ENCODE data around the gene PCDHA5.
"Not testable (repeated sequence)": the region's sequence is repeated elsewhere in the genome, so short reads cannot be mapped to it uniquely, and the experiment has no call there.

The PCDHA5 gene

GRCh38 chr5:140796718-140797095 lies 24.7 kb upstream of the PCDHA5 start:
- ATAC-seq (ENCODE audit: insufficient read depth, low read depth) (no peak), DNase-seq (no peak)
- Histone ChIP-seq H3K9me3 (ENCODE audit: insufficient read depth, low read length, severe bottlenecking) (no peaks in the 10 kb centered on the region), H4K20me1 (ENCODE audit: insufficient read depth, low read length) (no peaks in the 10 kb centered on the region), H3K4me1 (ENCODE audit: insufficient read depth, low read length) (no peaks in the 10 kb centered on the region), H3K36me3 (ENCODE audit: insufficient read depth, low read length) (no peaks in the 10 kb centered on the region), H2AFZ (ENCODE audit: low read depth, low read length) (no peak overlapping the region), H3K4me3 (ENCODE audit: low read depth in 1 of 2, low read length in 2 of 2) (no peak overlapping the region), H3K79me2 (ENCODE audit: insufficient read depth, low read length) (no peaks in the 10 kb centered on the region), H3K27me3 (ENCODE audit: insufficient read depth, low read length, poor library complexity) (peaks cover 3% of the 10 kb centered on the region), H3K9ac (ENCODE audit: low read depth, low read length) (no peak overlapping the region), H3K4me2 (ENCODE audit: insufficient read depth, low read length) (no peak overlapping the region), H3K27ac (ENCODE audit: low read length) (no peak overlapping the region)
- no peak for TF ChIP-seq EZH2 (IDR thresholded peaks at IDR 0.05; ENCODE audit: borderline replicate concordance, low read depth, low read length, severe bottlenecking)
- TF ChIP-seq CTCF (IDR thresholded peaks at IDR 0.05; ENCODE audit: borderline replicate concordance, extremely low read depth, low read length, poor library complexity, severe bottlenecking), result no peak

GRCh38 chr5:140800816-140801493 lies 20.5 kb upstream of the PCDHA5 start, which contains the start of gene PCDHA3:
Gene PCDHA3 (plus strand): TSS chr5:140801057.
- Histone ChIP-seq H3K36me3 (ENCODE audit: insufficient read depth, low read length) (no peaks in the 10 kb centered on the region), H2AFZ (ENCODE audit: low read depth, low read length) (no peak within 1 kb of the TSS), H4K20me1 (ENCODE audit: insufficient read depth, low read length) (no peaks in the 10 kb centered on the region), H3K9me3 (ENCODE audit: insufficient read depth, low read length, severe bottlenecking) (no peaks in the 10 kb centered on the region), H3K27me3 (ENCODE audit: insufficient read depth, low read length, poor library complexity) (no peaks in the 10 kb centered on the region), H3K4me1 (ENCODE audit: insufficient read depth, low read length) (no peaks in the 10 kb centered on the region), H3K9ac (ENCODE audit: low read depth, low read length) (no peak within 1 kb of the TSS), H3K79me2 (ENCODE audit: insufficient read depth, low read length) (no peaks in the 10 kb centered on the region), H3K4me3 (ENCODE audit: low read depth in 1 of 2, low read length in 2 of 2) (no peak within 1 kb of the TSS), H3K4me2 (ENCODE audit: insufficient read depth, low read length) (no peak within 1 kb of the TSS), H3K27ac (ENCODE audit: low read length) (no peak within 1 kb of the TSS)
- DNase-seq (no peak), ATAC-seq (ENCODE audit: insufficient read depth, low read depth) (no peak)
- no peak for TF ChIP-seq EZH2 (IDR thresholded peaks at IDR 0.05; ENCODE audit: borderline replicate concordance, low read depth, low read length, severe bottlenecking)
- TF ChIP-seq CTCF (IDR thresholded peaks at IDR 0.05; ENCODE audit: borderline replicate concordance, extremely low read depth, low read length, poor library complexity, severe bottlenecking), result peak; percentile 19

- no peak overlapping the region for H3K4me2 ChIP-seq (ENCODE audit: insufficient read depth, low read length)
- no peak for TF ChIP-seq EZH2 (IDR thresholded peaks at IDR 0.05; ENCODE audit: borderline replicate concordance, low read depth, low read length, severe bottlenecking)
- no peak for TF ChIP-seq CTCF (IDR thresholded peaks at IDR 0.05; ENCODE audit: borderline replicate concordance, extremely low read depth, low read length, poor library complexity, severe bottlenecking)
- no peaks in the 10 kb centered on the region for H3K9me3 ChIP-seq (ENCODE audit: insufficient read depth, low read length, severe bottlenecking)
- H3K27me3 ChIP-seq (ENCODE audit: insufficient read depth, low read length, poor library complexity), result no peaks in the 10 kb centered on the region
- H3K36me3 ChIP-seq (ENCODE audit: insufficient read depth, low read length), result no peaks in the 10 kb centered on the region
- H3K4me1 ChIP-seq (ENCODE audit: insufficient read depth, low read length), result no peaks in the 10 kb centered on the region
- H4K20me1 ChIP-seq (ENCODE audit: insufficient read depth, low read length), result no peaks in the 10 kb centered on the region
- H3K79me2 ChIP-seq (ENCODE audit: insufficient read depth, low read length), result no peaks in the 10 kb centered on the region
- H3K4me3 ChIP-seq (ENCODE audit: low read depth in 1 of 2, low read length in 2 of 2), result no peak overlapping the region
- ATAC-seq (ENCODE audit: insufficient read depth, low read depth), result no peak
- no peak overlapping the region for H3K27ac ChIP-seq (ENCODE audit: low read length)
- H2AFZ ChIP-seq (ENCODE audit: low read depth, low read length), result no peak overlapping the region
- DNase-seq, result no peak
- H3K9ac ChIP-seq (ENCODE audit: low read depth, low read length), result no peak overlapping the region
Measured at GRCh38 chr5:140801494-140801841, 19.9 kb upstream of the PCDHA5 start.

GRCh38 chr5:140802381-140802780 lies 19.0 kb upstream of the PCDHA5 start:
- H3K4me3 ChIP-seq (ENCODE audit: low read depth in 1 of 2, low read length in 2 of 2); H3K9me3 ChIP-seq (ENCODE audit: insufficient read depth, low read length, severe bottlenecking); H3K27me3 ChIP-seq (ENCODE audit: insufficient read depth, low read length, poor library complexity); DNase-seq; H3K27ac ChIP-seq (ENCODE audit: low read length); H3K4me2 ChIP-seq (ENCODE audit: insufficient read depth, low read length); H3K79me2 ChIP-seq (ENCODE audit: insufficient read depth, low read length); ATAC-seq (ENCODE audit: insufficient read depth, low read depth); H3K4me1 ChIP-seq (ENCODE audit: insufficient read depth, low read length); H2AFZ ChIP-seq (ENCODE audit: low read depth, low read length); H4K20me1 ChIP-seq (ENCODE audit: insufficient read depth, low read length); H3K9ac ChIP-seq (ENCODE audit: low read depth, low read length); H3K36me3 ChIP-seq (ENCODE audit: insufficient read depth, low read length): not testable (repeated sequence)
